Endothelial cell of umbilical vein (primary cell): ENCODE measurements around the gene CD300LB. TPM values are rescaled to one million over a fixed set of nuclear protein-coding genes. Genes with fewer than 3 reads are reported as not detected.
"Not testable (repeated sequence)": the region's sequence is repeated elsewhere in the genome, so short reads cannot be mapped to it uniquely, and the experiment has no call there.

Source experiments
- BruUV-seq: library from RNA; stranded (reverse); fragments of 400-500 nt; replicated peaks from 2 replicates; lab custom pipeline; 2021; lab: Mats Ljungman, UMichigan
- CTCF ChIA-PET: fragments of 300-600, 350-600 bp; sonication (Branson Sonifier 250); formaldehyde crosslinking; loops from one replicate; lab custom pipeline; 2021; ENCODE audit warnings: antibody characterized with exemption, inconsistent platforms; lab: Charles Lee
- POLR2A ChIA-PET: fragments of 300-600, 350-600 bp; sonication (Branson Sonifier 250); formaldehyde crosslinking; loops from one replicate; lab custom pipeline; 2021; ENCODE audit warnings: antibody characterized with exemption, inconsistent platforms; lab: Charles Lee
- DNase-seq: peaks from one replicate; pipeline ENCODE4 v3.0.0-alpha.2; 2011; ENCODE audit warnings: low read depth, low spot score
- FAIRE-seq: peaks from 2 replicates; lab custom pipeline; 2011; peaks lifted over from hg19 to GRCh38; lab: Jason Lieb, UNC
- H2AFZ ChIP-seq: 2 replicates; pipeline ENCODE4 v1.6.0; 2012; ENCODE audit warnings: low read depth, low read length, control low read depth, inconsistent platforms
- H3K27ac ChIP-seq: 2 replicates; pipeline ENCODE4 v1.5.1; 2011; ENCODE audit warnings: low read depth, mild to moderate bottlenecking, control low read depth, low read length, moderate library complexity; ENCODE audit not compliant: insufficient read depth
- H3K27me3 ChIP-seq, 2 experiments: 2 replicates each; pipeline versions ENCODE4 v1.6.0 to v1.6.1; 2011; ENCODE audit warnings: low read length in 2 of 2, mixed read lengths in 1 of 2; ENCODE audit not compliant: control insufficient read depth in 2 of 2, insufficient read depth in 2 of 2
- H3K36me3 ChIP-seq, 2 experiments: 2 replicates in 1 of 2; 3 replicates in 1 of 2; pipeline ENCODE4 v1.5.1; 2011; ENCODE audit warnings: low read length in 2 of 2, mild to moderate bottlenecking in 1 of 2, moderate library complexity in 1 of 2; ENCODE audit not compliant: control insufficient read depth in 2 of 2, insufficient read depth in 2 of 2; ENCODE audit errors: extremely low read depth in 1 of 2
- H3K4me1 ChIP-seq: 3 replicates; pipeline ENCODE4 v1.5.1; 2011; ENCODE audit warnings: mild to moderate bottlenecking, low read length; ENCODE audit not compliant: control insufficient read depth, insufficient read depth; ENCODE audit errors: extremely low read depth
- H3K4me2 ChIP-seq: 2 replicates; pipeline ENCODE4 v1.6.1; 2011; ENCODE audit warnings: low read length, control low read depth, mixed read lengths; ENCODE audit not compliant: insufficient read depth
- H3K4me3 ChIP-seq, 3 experiments: fragments of 200-600 bp in 1 of 3; sonication (generic), shearing (Covaris generic) in 1 of 3; replicated peaks in 1 of 3; 2 replicates each; pipeline ENCODE4 v1.5.1; 2011 to 2016; ENCODE audit warnings: control low read depth in 3 of 3, low read length in 3 of 3, mild to moderate bottlenecking in 2 of 3, inconsistent platforms in 1 of 3, low read depth in 1 of 3, moderate library complexity in 1 of 3; ENCODE audit not compliant: insufficient read depth in 1 of 3
- H3K79me2 ChIP-seq: 2 replicates; pipeline ENCODE4 v1.6.0; 2012; ENCODE audit warnings: low read length, inconsistent platforms; ENCODE audit not compliant: control insufficient read depth, insufficient read depth
- H3K9ac ChIP-seq: replicated peaks from 2 replicates; pipeline ENCODE3; 2011; ENCODE audit warnings: low read length, control low read depth; ENCODE audit not compliant: insufficient read depth; ENCODE audit errors: extremely low read depth
- H3K9me1 ChIP-seq: replicated peaks from 3 replicates; pipeline ENCODE4 v1.6.0; 2011; ENCODE audit warnings: mild to moderate bottlenecking, low read length; ENCODE audit not compliant: control insufficient read depth, insufficient read depth; ENCODE audit errors: extremely low read depth
- H3K9me3 ChIP-seq: replicated peaks from 2 replicates; pipeline ENCODE4 v1.5.1; 2012; ENCODE audit warnings: low read length, inconsistent platforms; ENCODE audit not compliant: control insufficient read depth, insufficient read depth
- H4K20me1 ChIP-seq: replicated peaks from 2 replicates; pipeline ENCODE3; 2011; ENCODE audit warnings: mild to moderate bottlenecking, low read length; ENCODE audit not compliant: control insufficient read depth, insufficient read depth; ENCODE audit errors: extremely low read depth
- EZH2 ChIP-seq: IDR thresholded peaks from 2 replicates; pipeline ENCODE4 v1.6.1; 2012; ENCODE audit warnings: borderline replicate concordance, low read depth, mild to moderate bottlenecking, moderate library complexity, low read length, inconsistent platforms; ENCODE audit not compliant: severe bottlenecking
- FOS ChIP-seq: IDR thresholded peaks from 2 replicates; pipeline ENCODE4 v1.6.1; 2011; ENCODE audit warnings: mild to moderate bottlenecking, low read length, moderate library complexity, borderline replicate concordance; ENCODE audit not compliant: insufficient read depth
- GATA2 ChIP-seq: IDR thresholded peaks from 2 replicates; pipeline ENCODE4 v1.7.0; 2011; ENCODE audit warnings: low read depth, mild to moderate bottlenecking, moderate library complexity, mixed read lengths, low read length; ENCODE audit not compliant: insufficient read length, insufficient read depth
- JUN ChIP-seq: IDR thresholded peaks from 2 replicates; pipeline ENCODE4 v1.6.1; 2011; ENCODE audit warnings: borderline replicate concordance, low read depth; ENCODE audit not compliant: insufficient read length, insufficient read depth
- MYC ChIP-seq: IDR thresholded peaks from one replicate; pipeline ENCODE4 v1.6.1; 2011; ENCODE audit warnings: mild to moderate bottlenecking, low read depth, low read length
- POLR2A ChIP-seq: IDR thresholded peaks from 2 replicates; pipeline ENCODE4 v1.6.1; 2012; ENCODE audit warnings: low read depth, mild to moderate bottlenecking, control low read depth, low read length
- dilution Hi-C: fragments of 300-500 bp; cut with MboI; formaldehyde crosslinking; loops from one replicate; pipeline ENCODE4 v1.15.0; 2019; ENCODE audit warnings: low sequenced_read_pairs; ENCODE audit not compliant: extremely low pct_ligation_motif_present
- intact Hi-C: fragments of 100-400 bp; cut with micrococcal nuclease; formaldehyde crosslinking; loops from one replicate; pipeline ENCODE4 v1.10.0; 2022
- polyA plus RNA-seq, 4 experiments: library from polyadenylated mRNA; depleted of rRNA in 3 of 4; stranded (reverse) in 3 of 4; unstranded in 1 of 4; fragments of >200 nt; gene quantifications; 2 replicates each; pipeline versions ENCODE4 v1.2.1 to v1.2.3, GENCODE V29; 2011 to 2012; ENCODE audit warnings: missing spikeins in 1 of 4
- total RNA-seq: library from RNA; stranded (reverse); gene quantifications from 2 replicates; pipeline ENCODE4 v1.2.3, GENCODE V29; 2021
- TF ChIP-seq, protein P1 (sequence below): IDR thresholded peaks from 2 replicates; pipeline ENCODE4 v1.6.1; 2011; ENCODE audit not compliant: insufficient read depth, insufficient read length
- TF ChIP-seq, protein P2 (sequence below), 2 donors: IDR thresholded peaks; 1 replicate in 1 of 2; 2 replicates in 1 of 2; pipeline ENCODE4 v1.5.1; 2011; ENCODE audit warnings: low read length in 2 of 2, mild to moderate bottlenecking in 2 of 2, moderate library complexity in 2 of 2, control low read depth in 1 of 2, inconsistent platforms in 1 of 2, low read depth in 1 of 2; ENCODE audit not compliant: insufficient read depth in 1 of 2; ENCODE audit errors: extremely low read depth in 1 of 2

The CD300LB gene
- total and polyA plus RNA-seq, 2 donors (not counting 3 experiments of a cell fraction or from before 2014, with no cell fraction given): not detected

DNA sequence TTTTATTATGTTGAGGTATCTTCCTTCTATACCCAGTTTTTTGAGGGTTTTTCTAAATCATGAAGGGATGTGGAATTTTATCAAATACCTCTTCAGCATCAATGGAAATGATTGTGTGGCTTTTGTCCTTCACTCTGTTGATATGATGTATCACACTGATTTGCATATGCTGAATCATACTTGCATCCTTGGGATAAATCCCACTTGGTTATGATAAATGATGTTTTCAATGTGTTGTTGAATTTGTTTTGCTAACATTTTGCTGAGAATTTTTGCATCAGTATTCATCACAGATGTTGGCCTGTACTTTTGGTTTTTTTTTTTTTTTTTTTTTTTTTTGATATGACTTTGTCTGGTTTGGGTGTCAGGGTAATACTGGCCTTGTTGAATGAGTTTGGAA lies 23.1 kb downstream of the CD300LB start:
- DNase-seq: no peak
- ChIA-PET POLR2A (no interaction called here), CTCF (no interaction called here)
- Histone ChIP-seq H3K4me1 (no peaks in the 10 kb centered on the region), H3K4me2 (no peak overlapping the region), H3K36me3 (no peaks in the 10 kb centered on the region), H2AFZ (no peak overlapping the region), H4K20me1 (no peaks in the 10 kb centered on the region), H3K9me1 (no peaks in the 10 kb centered on the region), H3K79me2 (no peaks in the 10 kb centered on the region), H3K4me3 (no peak overlapping the region), H3K9ac (no peak overlapping the region), H3K27ac (no peak overlapping the region), H3K9me3 (no peaks in the 10 kb centered on the region), H3K27me3 (no peaks in the 10 kb centered on the region)
- dilution Hi-C loops (no loop called here), intact Hi-C loops (no loop called here)
- no TSS peak for BruUV-seq
- TF ChIP-seq MYC (no peak), POLR2A (no peak), FOS (no peak), JUN (no peak), GATA2 (no peak), EZH2 (no peak)
- TF ChIP-seq, protein P1, sequence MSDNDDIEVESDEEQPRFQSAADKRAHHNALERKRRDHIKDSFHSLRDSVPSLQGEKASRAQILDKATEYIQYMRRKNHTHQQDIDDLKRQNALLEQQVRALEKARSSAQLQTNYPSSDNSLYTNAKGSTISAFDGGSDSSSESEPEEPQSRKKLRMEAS: no peak
- TF ChIP-seq, protein P2, sequence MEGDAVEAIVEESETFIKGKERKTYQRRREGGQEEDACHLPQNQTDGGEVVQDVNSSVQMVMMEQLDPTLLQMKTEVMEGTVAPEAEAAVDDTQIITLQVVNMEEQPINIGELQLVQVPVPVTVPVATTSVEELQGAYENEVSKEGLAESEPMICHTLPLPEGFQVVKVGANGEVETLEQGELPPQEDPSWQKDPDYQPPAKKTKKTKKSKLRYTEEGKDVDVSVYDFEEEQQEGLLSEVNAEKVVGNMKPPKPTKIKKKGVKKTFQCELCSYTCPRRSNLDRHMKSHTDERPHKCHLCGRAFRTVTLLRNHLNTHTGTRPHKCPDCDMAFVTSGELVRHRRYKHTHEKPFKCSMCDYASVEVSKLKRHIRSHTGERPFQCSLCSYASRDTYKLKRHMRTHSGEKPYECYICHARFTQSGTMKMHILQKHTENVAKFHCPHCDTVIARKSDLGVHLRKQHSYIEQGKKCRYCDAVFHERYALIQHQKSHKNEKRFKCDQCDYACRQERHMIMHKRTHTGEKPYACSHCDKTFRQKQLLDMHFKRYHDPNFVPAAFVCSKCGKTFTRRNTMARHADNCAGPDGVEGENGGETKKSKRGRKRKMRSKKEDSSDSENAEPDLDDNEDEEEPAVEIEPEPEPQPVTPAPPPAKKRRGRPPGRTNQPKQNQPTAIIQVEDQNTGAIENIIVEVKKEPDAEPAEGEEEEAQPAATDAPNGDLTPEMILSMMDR (IDR thresholded peaks at IDR 0.05; ENCODE audit: extremely low read depth in 1 of 2, insufficient read depth in 1 of 2, low read depth in 1 of 2, low read length in 2 of 2): no peak
- no peak for FAIRE-seq

DNA sequence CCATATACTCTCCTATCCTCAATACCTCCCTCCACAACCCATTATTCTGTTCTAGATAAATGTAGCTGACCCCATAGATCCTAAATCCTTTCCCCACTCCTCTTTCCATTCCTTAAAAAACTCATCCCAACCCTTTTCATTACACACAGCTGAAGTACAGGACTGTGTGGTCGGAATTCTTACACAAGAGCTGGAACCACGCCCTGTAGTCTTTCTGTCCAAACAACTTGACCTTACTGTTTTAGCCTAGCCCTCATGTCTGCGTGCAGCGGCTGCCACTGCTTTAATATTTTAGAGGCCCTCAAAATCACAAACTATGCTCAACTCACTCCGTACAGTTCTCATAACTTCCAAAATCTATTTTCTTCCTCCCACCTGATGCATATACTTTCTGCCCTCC lies 27.3 kb downstream of the CD300LB start:
- intact Hi-C loops, POLR2A ChIA-PET, CTCF ChIA-PET, H3K9ac ChIP-seq, H3K9me1 ChIP-seq, H3K4me1 ChIP-seq, H3K36me3 ChIP-seq, H2AFZ ChIP-seq, BruUV-seq, H3K79me2 ChIP-seq, H3K27me3 ChIP-seq, dilution Hi-C loops, H4K20me1 ChIP-seq, DNase-seq, H3K4me3 ChIP-seq, H3K9me3 ChIP-seq, H3K27ac ChIP-seq, FAIRE-seq, H3K4me2 ChIP-seq: not testable (repeated sequence)
